HUES48 (cell line): ENCODE measurements around the gene HMG20B.
A peak's percentile ranks its signal among the peaks of the same experiment; 100 is the strongest.

ENCODE experiments used
- H3K27ac ChIP-seq: one replicate; pipeline ENCODE4 v1.7.0; 2013; ENCODE audit warnings: low read depth, low read length, inconsistent platforms
- H3K27me3 ChIP-seq: 2 replicates; pipeline ENCODE4 v1.6.1; 2013; ENCODE audit warnings: mild to moderate bottlenecking, low read length; ENCODE audit not compliant: control insufficient read depth, insufficient read depth
- H3K36me3 ChIP-seq: 2 replicates; pipeline ENCODE4 v1.6.1; 2013; ENCODE audit warnings: low read length; ENCODE audit not compliant: control insufficient read depth, insufficient read depth
- H3K4me1 ChIP-seq: 2 replicates; pipeline ENCODE4 v1.6.1; 2013; ENCODE audit warnings: mild to moderate bottlenecking, low read length; ENCODE audit not compliant: control insufficient read depth, insufficient read depth
- H3K4me3 ChIP-seq: 2 replicates; pipeline ENCODE4 v1.5.1; 2013; ENCODE audit warnings: mild to moderate bottlenecking, low read depth, low read length
- H3K9ac ChIP-seq: 2 replicates; pipeline ENCODE4 v1.6.1; 2013; ENCODE audit warnings: mild to moderate bottlenecking, low read depth, low read length, moderate library complexity
- H3K9me3 ChIP-seq: 2 replicates; pipeline ENCODE4 v1.6.1; 2013; ENCODE audit warnings: low read length; ENCODE audit not compliant: control insufficient read depth, insufficient read depth

Gene HMG20B

DNA sequence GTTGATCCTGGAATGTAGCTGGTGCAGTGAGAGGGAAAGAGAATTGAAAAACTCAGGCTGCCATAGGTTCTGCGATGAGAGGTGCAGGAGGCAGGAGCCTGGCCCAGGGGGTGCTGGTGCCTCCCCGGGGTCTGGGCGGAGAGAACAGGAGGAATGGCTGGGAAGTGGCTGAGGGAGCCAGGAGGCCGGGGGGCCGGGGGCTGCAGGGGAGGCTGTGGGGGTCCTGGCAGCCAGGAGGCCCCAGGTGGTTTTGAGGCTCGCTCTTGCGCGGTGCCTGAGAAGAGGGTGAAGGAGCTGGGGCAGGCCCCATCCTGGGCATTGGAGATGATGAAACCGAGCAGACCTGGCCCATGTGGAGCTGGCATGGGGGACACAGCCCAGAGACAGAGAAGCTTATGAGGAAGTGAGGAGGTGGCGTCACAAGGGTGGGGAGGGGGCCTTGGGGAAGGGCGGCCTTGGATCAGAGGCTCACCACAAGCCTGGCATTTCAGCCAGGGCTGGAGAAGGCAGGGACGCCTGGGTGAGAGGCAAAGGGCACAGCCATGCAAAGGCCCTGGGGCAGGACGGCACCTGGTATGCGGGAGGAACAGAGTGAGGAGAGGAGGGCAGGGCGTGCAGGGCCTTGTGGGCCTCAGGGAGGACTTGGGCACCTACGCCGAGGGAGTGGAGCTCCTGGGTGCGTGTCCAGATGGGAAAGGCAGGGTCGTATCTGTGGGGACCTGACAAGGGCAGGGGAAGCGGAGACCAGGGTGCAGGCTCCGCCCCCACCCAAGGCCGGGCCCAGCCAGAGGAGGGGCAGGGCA lies 35.1 kb upstream of the HMG20B start:
- H3K36me3 ChIP-seq = peaks cover 30% of the 10 kb centered on the region

DNA sequence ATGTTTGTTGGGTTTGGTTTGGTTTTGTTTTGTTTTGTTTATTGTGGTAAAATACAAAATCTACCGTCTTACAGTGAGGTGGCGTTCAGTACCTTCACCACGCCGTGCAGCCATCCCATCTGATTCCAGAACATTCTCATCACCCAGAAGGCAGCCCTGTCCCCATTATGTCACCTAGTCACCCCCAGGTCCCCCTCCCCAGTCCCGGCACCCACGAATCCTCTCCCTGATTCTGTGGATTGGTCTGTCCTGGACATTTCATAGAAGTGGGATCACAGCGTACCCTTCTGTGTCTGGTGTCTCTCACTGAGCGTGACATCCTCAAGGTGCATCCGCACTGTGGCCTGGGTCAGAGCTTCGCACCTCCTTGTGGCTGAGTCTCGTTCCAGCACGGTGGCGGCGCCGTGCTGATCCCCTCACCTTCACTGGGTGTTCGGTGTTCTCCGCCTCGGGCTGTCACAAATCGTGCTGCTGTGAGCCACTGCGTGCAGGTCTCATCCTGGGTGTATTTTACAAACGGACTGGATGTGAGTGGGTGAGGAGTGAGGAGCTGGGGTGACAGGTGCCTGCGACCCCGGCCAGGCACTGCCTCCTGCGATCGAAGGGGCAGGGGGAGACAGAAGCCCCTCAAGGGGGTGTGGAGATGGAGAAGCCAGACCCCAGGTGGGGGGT lies 34.4 kb upstream of the HMG20B start:
- no peaks in the 10 kb centered on the region for H3K9me3 ChIP-seq
- H3K27ac ChIP-seq = peak overlapping the region; percentile 35
- no peak overlapping the region for H3K4me3 ChIP-seq
- no peaks in the 10 kb centered on the region for H3K27me3 ChIP-seq
- no peak overlapping the region for H3K9ac ChIP-seq
- H3K4me1 ChIP-seq = no peaks in the 10 kb centered on the region
- peaks cover 22% of the 10 kb centered on the region for H3K36me3 ChIP-seq

More for the DNA sequence above, 35.1 kb upstream of the HMG20B start:
- Histone ChIP-seq H3K9me3 (no peaks in the 10 kb centered on the region), H3K4me1 (no peaks in the 10 kb centered on the region), H3K9ac (no peak overlapping the region), H3K4me3 (no peak overlapping the region), H3K27me3 (no peaks in the 10 kb centered on the region), H3K27ac (no peak overlapping the region)

DNA sequence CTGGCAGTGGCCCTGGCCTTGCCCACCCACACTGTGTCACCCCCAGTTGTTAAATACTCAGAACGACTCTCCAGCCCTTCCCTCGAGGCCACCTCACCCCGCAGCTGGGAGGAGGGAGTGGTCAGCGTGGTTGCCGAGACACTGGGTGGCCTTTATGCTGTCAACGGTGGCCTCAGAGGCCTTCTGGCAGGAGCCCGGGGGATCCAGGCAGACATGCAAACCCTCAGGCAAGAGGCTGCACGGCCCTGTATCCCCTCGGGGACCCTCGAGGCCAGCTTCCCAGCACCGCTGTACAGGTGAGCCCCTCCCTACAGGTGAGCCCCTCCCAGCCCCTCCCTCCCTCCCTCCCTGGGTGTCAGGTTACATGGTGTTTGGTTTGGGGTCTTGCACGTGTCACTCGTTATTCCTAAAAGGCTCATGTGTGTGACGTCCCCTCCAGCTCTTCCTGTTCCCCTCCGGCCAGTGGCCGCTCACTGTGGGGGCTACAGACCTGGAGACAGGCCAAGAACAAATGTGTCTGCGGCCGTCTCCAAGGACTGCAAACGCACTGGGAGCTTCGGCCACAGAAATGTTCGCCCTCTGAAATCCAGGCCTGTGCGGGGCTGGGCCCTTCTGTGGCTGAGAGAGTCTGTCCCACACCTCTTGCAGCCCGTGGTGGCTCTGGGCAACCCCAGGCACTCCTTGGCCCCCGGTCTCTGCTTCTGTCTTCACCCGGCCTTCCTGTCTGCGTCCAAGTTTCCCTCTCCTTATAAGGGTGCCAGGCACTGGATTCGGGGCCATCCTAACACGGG lies 33.6 kb upstream of the HMG20B start, which contains the start of gene TEKTIP1:
TSS of gene TEKTIP1 (plus strand) at position 210 of the 791 bp plus-strand sequence. CDS start at position 214, 4 bp downstream.
- H3K9me3 ChIP-seq = no peaks in the 10 kb centered on the region
- H3K9ac ChIP-seq = no peak within 1 kb of the TSS
- H3K27ac ChIP-seq = peak within 1 kb of the TSS; percentile 35
- H3K27me3 ChIP-seq = no peaks in the 10 kb centered on the region
- H3K4me3 ChIP-seq = no peak within 1 kb of the TSS
- no peaks in the 10 kb centered on the region for H3K4me1 ChIP-seq
- peaks cover 16% of the 10 kb centered on the region for H3K36me3 ChIP-seq

DNA sequence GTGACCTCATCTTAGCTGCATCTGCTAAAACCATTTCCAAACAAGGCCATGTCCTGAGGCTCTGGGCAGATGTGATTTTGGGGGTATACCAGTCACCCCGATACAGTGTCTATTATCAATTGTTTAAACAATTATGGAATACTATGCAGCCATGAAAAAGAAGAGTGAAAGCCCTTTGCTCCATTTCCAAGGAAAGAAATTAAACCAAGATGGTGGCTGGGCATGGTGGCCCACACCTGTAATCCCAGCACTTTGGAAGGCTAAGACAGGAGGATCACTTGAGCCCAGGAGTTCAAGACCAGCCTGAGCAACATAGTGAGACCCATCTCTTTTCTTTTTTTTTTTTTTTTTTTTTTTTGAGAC lies 33.0 kb upstream of the HMG20B start:
- Histone ChIP-seq H3K9ac (no peak overlapping the region), H3K4me3 (no peak overlapping the region), H3K36me3 (peaks cover 10% of the 10 kb centered on the region), H3K4me1 (no peaks in the 10 kb centered on the region), H3K27me3 (no peaks in the 10 kb centered on the region), H3K9me3 (no peaks in the 10 kb centered on the region), H3K27ac (no peak overlapping the region)

DNA sequence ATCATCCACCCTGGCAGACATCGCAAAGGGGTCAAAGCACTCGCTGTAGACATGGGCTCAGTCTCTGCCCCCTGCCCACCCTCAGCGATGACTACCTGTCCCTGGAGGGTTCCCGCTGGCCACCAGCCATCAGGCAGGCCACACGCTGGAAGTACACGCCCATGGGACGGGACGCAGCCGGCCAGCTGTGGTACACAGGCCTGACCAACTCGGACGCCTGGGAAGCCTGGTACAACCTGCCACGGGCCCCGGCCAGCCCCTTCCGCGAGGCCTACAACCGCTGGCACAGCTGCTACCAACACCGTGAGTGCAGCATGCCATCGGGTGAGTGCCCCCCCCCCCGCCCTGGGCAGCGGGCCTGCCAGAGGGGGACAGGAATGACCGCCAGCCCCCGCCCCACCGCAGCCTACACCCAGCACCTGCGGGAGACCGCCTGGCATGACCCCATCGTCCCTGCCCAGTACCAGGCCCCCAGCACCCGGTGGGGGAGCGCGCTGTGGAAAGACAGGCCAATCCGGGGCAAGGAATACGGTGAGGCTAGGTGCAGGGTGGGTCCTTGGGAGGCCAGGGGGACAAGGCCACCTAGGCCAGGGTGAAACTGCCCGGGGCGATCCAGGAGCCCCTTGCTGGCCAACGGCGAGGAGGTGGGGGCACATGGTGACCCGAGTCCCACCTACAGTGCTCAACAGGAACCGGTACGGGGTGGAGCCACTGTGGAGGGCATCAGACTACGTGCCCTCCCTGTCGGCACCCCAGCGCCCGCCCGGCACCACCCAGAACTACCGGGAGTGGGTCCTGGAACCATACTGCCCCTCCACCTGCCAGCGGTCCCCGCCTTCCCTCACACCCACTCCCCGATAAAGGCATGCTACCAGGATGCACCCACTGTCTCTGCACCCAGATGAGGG lies 29.3 kb upstream of the HMG20B start:
- H3K9me3 ChIP-seq = no peaks in the 10 kb centered on the region
- H3K4me3 ChIP-seq = no peak overlapping the region
- H3K27ac ChIP-seq = no peak overlapping the region
- H3K36me3 ChIP-seq = peaks cover 7% of the 10 kb centered on the region; the same call in 1 of the 2 replicates
- no peaks in the 10 kb centered on the region for H3K27me3 ChIP-seq
- no peaks in the 10 kb centered on the region for H3K4me1 ChIP-seq
- no peak overlapping the region for H3K9ac ChIP-seq

DNA sequence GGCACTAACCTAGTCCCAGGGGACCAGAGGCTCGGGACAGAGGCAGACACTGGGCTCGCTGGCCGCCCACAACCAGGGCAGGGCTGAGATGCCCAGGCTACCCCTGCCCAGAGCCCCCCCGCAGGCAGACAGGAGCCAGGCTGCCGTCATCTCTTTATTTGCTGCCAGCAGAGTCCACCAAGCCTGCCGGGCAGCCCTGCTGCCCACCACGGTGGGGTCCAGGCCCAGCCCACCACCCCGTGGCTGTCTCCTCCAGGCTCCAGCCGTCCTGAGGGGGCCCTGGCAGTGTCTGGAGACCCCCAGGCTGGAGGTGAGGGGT lies 28.7 kb upstream of the HMG20B start:
- no peaks in the 10 kb centered on the region for H3K27me3 ChIP-seq
- no peaks in the 10 kb centered on the region for H3K9me3 ChIP-seq
- peaks cover 7% of the 10 kb centered on the region; the same call in 1 of the 2 replicates for H3K36me3 ChIP-seq
- H3K4me3 ChIP-seq = no peak overlapping the region
- no peaks in the 10 kb centered on the region for H3K4me1 ChIP-seq
- H3K9ac ChIP-seq = no peak overlapping the region
- H3K27ac ChIP-seq = no peak overlapping the region

DNA sequence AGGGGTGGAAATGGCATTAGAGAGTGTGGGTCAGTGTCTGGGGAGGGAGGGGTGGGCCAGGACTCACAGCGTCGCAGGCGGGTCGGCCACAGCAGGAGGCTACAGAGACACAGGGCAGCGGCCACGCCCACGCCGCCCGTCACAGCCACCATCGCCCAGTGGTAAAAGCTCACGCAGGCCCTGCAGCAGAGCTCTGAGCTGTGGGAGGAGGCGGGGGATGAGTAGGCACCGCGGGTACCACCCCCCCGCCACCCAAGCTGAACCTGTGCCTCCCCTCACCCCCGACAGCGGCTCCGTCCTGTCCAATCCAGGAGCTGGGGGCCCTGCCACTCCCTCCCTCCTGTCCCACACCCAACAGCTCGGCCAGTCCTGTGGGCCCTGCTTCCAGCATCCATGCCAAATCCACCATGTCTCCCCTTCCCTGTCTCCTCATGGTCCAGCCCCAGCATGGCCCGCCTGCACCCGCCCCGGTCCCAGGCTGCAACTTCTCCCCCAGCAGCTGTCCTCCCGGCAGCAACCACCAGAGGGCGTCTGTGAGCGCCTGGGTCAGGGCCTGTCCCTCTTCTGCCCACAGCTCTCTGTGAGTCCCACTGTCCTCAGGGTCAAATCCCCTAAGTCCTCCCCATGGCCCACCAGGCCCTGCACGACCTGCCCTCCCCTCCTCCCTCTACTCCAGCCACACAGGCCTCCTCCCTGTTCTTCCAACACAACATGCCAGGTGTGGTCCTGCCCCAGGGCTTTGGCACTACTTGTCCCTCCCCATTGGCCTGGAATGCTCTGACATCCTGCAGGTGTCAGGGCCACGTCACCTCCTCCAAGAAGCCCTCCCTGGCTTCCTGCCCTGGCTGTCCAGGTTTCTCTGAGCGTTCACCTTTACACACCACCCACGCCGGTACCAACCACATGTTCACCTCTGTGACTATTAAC lies 27.7 kb upstream of the HMG20B start:
- no peaks in the 10 kb centered on the region for H3K9me3 ChIP-seq
- no peak overlapping the region for H3K4me3 ChIP-seq
- H3K27ac ChIP-seq = no peak overlapping the region
- H3K9ac ChIP-seq = no peak overlapping the region
- H3K4me1 ChIP-seq = no peaks in the 10 kb centered on the region
- H3K36me3 ChIP-seq = peaks cover 7% of the 10 kb centered on the region; the same call in 1 of the 2 replicates
- H3K27me3 ChIP-seq = no peaks in the 10 kb centered on the region

DNA sequence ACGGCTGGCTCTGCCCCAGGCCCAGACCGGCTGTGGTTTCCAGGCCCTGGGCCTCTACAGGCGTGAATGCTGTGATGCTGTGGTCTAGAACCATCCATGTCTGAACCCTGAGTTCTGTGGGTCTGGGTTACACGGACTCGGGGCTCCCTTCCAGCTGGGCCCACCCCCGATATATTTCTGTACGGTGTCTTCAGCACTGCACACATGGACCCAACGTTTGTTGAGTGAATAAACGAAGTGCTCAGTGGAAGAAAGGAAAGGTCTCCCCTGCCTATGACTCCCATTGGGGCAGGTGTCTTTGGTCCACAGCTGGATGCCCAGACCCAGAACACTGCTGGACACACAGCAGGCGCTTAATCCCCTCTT lies 27.1 kb upstream of the HMG20B start:
- no peak overlapping the region for H3K9ac ChIP-seq
- no peak overlapping the region for H3K27ac ChIP-seq
- H3K9me3 ChIP-seq = no peaks in the 10 kb centered on the region
- peaks cover 7% of the 10 kb centered on the region; the same call in 1 of the 2 replicates for H3K36me3 ChIP-seq
- no peaks in the 10 kb centered on the region for H3K27me3 ChIP-seq
- H3K4me3 ChIP-seq = no peak overlapping the region
- no peaks in the 10 kb centered on the region for H3K4me1 ChIP-seq

DNA sequence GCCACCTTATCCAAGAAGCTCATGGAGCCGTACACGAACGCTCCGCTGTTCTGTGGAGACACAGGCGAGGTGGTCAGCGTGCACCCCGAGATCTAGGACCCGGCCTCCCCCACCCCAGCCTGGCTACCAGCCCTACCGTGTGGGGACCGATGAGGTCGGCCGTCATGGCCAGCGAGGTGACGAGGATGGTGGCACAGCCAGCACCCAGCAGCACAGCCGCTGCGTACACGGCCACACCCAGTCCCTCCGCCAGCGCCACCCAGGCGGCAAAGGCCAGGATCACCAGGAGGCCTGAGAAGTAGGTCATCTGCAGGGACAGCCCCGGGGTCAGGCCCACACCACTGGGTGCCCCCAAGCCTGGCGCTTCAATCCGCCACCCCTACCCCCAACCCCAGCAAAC lies 26.6 kb upstream of the HMG20B start:
- H3K27me3 ChIP-seq = no peaks in the 10 kb centered on the region
- H3K36me3 ChIP-seq = peaks cover 7% of the 10 kb centered on the region; the same call in 1 of the 2 replicates
- no peaks in the 10 kb centered on the region for H3K9me3 ChIP-seq
- H3K4me3 ChIP-seq = no peak overlapping the region
- no peaks in the 10 kb centered on the region for H3K4me1 ChIP-seq
- H3K9ac ChIP-seq = no peak overlapping the region
- no peak overlapping the region for H3K27ac ChIP-seq
